DOHH2 (cell line): ENCODE measurements around the gene CACNB1.

ENCODE experiments used
- H3F3A ChIP-seq: fragments of 200-600 bp; sonication (generic), shearing (Covaris generic); 2 replicates; pipeline ENCODE4 v1.6.0; 2016; ENCODE audit warnings: antibody characterized with exemption, mild to moderate bottlenecking; ENCODE audit not compliant: control insufficient read depth, insufficient read depth
- H3K27ac ChIP-seq: fragments of 200-600 bp; sonication (generic); 2 replicates; pipeline ENCODE4 v1.5.1; 2014; ENCODE audit warnings: low read depth, mild to moderate bottlenecking, low read length, moderate library complexity
- H3K27me3 ChIP-seq: fragments of 200-600 bp; sonication (generic); 2 replicates; pipeline ENCODE4 v1.6.1; 2014; ENCODE audit warnings: mild to moderate bottlenecking, low read length, mixed read lengths; ENCODE audit not compliant: control insufficient read depth
- H3K36me3 ChIP-seq: fragments of 200-600 bp; sonication (generic); 2 replicates; pipeline ENCODE4 v1.6.1; 2014; ENCODE audit warnings: mild to moderate bottlenecking, low read length, moderate library complexity, mixed read lengths; ENCODE audit not compliant: control insufficient read depth
- H3K4me1 ChIP-seq: fragments of 200-600 bp; sonication (generic); 2 replicates; pipeline ENCODE4 v1.6.1; 2014; ENCODE audit warnings: mild to moderate bottlenecking, low read length, mixed read lengths; ENCODE audit not compliant: control insufficient read depth
- H3K4me2 ChIP-seq: fragments of 200-600 bp; sonication (generic); 2 replicates; pipeline ENCODE4 v1.6.0; 2014; ENCODE audit warnings: mild to moderate bottlenecking, low read length, moderate library complexity
- H3K4me3 ChIP-seq: fragments of 200-600 bp; sonication (generic); 2 replicates; pipeline ENCODE4 v1.5.1; 2014; ENCODE audit warnings: mild to moderate bottlenecking, low read length, mixed read lengths
- H3K79me2 ChIP-seq: fragments of 200-600 bp; sonication (generic); 2 replicates; pipeline ENCODE4 v1.6.1; 2014; ENCODE audit warnings: mild to moderate bottlenecking, low read length, mixed read lengths; ENCODE audit not compliant: control insufficient read depth
- H3K9me2 ChIP-seq: fragments of 200-600 bp; sonication (generic); replicated peaks from 2 replicates; pipeline ENCODE4 v1.6.1; 2014; ENCODE audit warnings: mild to moderate bottlenecking, low read length, mixed read lengths; ENCODE audit not compliant: control insufficient read depth
- H3K9me3 ChIP-seq: fragments of 200-600 bp; sonication (generic); 2 replicates; pipeline ENCODE4 v1.6.1; 2014; ENCODE audit warnings: antibody characterized with exemption, low read length, mixed read lengths; ENCODE audit not compliant: control insufficient read depth, insufficient read depth
- H4K20me1 ChIP-seq: fragments of 200-600 bp; sonication (generic); 2 replicates; pipeline ENCODE4 v1.6.0; 2014; ENCODE audit warnings: low read depth, mild to moderate bottlenecking, antibody characterized with exemption, low read length, moderate library complexity; ENCODE audit not compliant: control insufficient read depth, insufficient read depth
- CTCF ChIP-seq: fragments of 200-600 bp; sonication (generic); IDR thresholded peaks from one replicate; pipeline ENCODE4 v1.5.1; 2014; ENCODE audit warnings: antibody characterized with exemption, mild to moderate bottlenecking, low read depth, low read length; ENCODE audit not compliant: poor library complexity, severe bottlenecking
- EZH2phosphoT487 ChIP-seq: fragments of 200-600 bp; sonication (generic); IDR thresholded peaks from 2 replicates; pipeline ENCODE4 v1.6.1; 2017; ENCODE audit warnings: borderline replicate concordance, mild to moderate bottlenecking, antibody characterized with exemption, low read length, moderate library complexity, mixed read lengths

CACNB1 gene

GRCh38 chr17:39187152-39187830, 10.2 kb downstream of the CACNB1 start:
- H3K79me2 ChIP-seq: no peaks in the 10 kb centered on the region
- no peak overlapping the region for H3K4me2 ChIP-seq
- no peak overlapping the region for H3K27ac ChIP-seq
- TF ChIP-seq CTCF: no peak
- TF ChIP-seq EZH2phosphoT487: no peak
- H3K4me3 ChIP-seq: no peak overlapping the region
- H3K9me3 ChIP-seq: no peaks in the 10 kb centered on the region
- no peaks in the 10 kb centered on the region for H3K27me3 ChIP-seq
- H4K20me1 ChIP-seq: no peaks in the 10 kb centered on the region
- no peaks in the 10 kb centered on the region for H3K4me1 ChIP-seq
- peaks cover 70% of the 10 kb centered on the region for H3K36me3 ChIP-seq
- H3K9me2 ChIP-seq: no peaks in the 10 kb centered on the region
- no peaks in the 10 kb centered on the region for H3F3A ChIP-seq

- no peaks in the 10 kb centered on the region for H3K9me3 ChIP-seq
- H3K79me2 ChIP-seq: no peaks in the 10 kb centered on the region
- TF ChIP-seq EZH2phosphoT487 (no peak), CTCF (no peak)
- H4K20me1 ChIP-seq: no peaks in the 10 kb centered on the region
- H3K36me3 ChIP-seq: peaks cover 63% of the 10 kb centered on the region
- H3K27me3 ChIP-seq: no peaks in the 10 kb centered on the region
- H3K27ac ChIP-seq: no peak overlapping the region
- H3K4me1 ChIP-seq: no peaks in the 10 kb centered on the region
- H3K4me3 ChIP-seq: no peak overlapping the region
- H3K4me2 ChIP-seq: no peak overlapping the region
- no peaks in the 10 kb centered on the region for H3F3A ChIP-seq
- H3K9me2 ChIP-seq: no peaks in the 10 kb centered on the region
Measured at GRCh38 chr17:39186481-39187002, 10.9 kb downstream of the CACNB1 start.

- no peaks in the 10 kb centered on the region for H3K27me3 ChIP-seq
- no peaks in the 10 kb centered on the region for H3K9me2 ChIP-seq
- no peak overlapping the region for H3K27ac ChIP-seq
- H3K36me3 ChIP-seq: peaks cover 62% of the 10 kb centered on the region
- no peak overlapping the region for H3K4me2 ChIP-seq
- H3F3A ChIP-seq: no peaks in the 10 kb centered on the region; the same call in 1 of the 2 replicates
- H4K20me1 ChIP-seq: no peaks in the 10 kb centered on the region
- H3K79me2 ChIP-seq: no peaks in the 10 kb centered on the region
- H3K4me3 ChIP-seq: no peak overlapping the region
- H3K4me1 ChIP-seq: no peaks in the 10 kb centered on the region
- TF ChIP-seq EZH2phosphoT487: no peak
- no peak for TF ChIP-seq CTCF
- no peaks in the 10 kb centered on the region for H3K9me3 ChIP-seq
Measured at GRCh38 chr17:39183720-39184119, 13.7 kb downstream of the CACNB1 start.
